HG02973 (cell line): ENCODE measurements around the gene TAS2R43.
"Not testable (repeated sequence)": the region's sequence is repeated elsewhere in the genome, so short reads cannot be mapped to it uniquely, and the experiment has no call there.

Experiments used
- ATAC-seq: cut with Tn5 transposase; IDR thresholded peaks from one replicate; pipeline ENCODE4 v1.9.1; 2021; ENCODE audit warnings: moderate library complexity; ENCODE audit not compliant: unreplicated experiment

TAS2R43 gene

DNA sequence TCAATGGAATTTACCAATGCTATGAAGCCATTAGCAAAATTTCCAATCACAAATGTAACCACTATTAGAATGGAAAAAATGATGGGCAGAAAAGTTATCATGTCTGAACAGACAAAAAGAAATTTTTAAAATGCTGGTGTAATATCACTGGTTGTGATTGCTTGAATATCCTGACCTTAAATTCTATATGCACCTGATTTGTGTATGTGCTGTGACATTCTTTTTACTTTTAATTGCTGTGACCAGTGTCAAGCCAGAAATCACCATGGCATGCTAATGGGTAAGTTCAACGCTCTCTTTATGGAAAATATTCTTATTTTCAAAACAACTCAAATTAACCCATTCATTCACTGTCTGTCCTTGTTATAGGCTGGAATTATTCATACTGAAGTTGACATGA, 29.9 kb downstream of the TAS2R43 start, which contains the start of gene TAS2R46:
TAS2R46 (minus strand) TSS at position 101 of the 400 bp plus-strand sequence; CDS start at position 101, 0 bp downstream.
- not testable (repeated sequence) for ATAC-seq

DNA sequence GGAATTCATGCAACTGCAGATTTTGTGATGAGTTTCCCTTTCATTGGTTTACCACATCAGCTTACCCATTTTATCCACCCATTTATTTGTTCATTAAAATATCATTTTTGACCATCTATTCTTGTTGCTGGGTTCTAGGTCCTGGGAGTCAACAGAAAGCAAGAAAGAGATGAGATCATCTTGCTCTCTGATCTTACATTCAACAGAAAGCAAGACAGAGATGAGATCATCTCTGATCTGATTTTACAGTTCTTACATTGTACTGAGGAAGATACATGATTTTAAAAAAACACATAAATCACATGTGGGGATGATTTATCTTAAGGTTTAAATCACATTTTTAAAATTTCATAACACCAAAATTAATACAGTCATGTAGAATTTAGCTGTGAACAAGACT, 32.3 kb downstream of the TAS2R43 start:
- ATAC-seq = no peak

DNA sequence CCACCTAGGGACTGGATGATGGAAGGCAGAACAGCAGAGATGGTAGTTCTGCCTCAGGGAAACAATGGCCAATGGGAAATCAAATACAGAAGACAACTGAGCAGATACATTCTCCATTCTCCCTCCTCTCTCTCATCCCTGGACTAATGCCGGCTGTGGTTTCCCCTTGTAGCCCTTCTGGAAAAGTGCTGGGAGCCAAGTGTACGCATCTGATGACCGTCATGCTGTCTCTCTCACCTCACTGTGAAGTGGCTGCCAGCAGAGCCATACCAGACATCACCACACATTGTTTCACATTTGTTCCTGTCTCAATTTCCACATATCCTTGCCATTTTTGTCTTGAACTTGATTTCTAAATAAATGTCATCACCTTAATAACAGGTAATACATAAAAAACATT, 33.1 kb downstream of the TAS2R43 start:
- no peak for ATAC-seq

DNA sequence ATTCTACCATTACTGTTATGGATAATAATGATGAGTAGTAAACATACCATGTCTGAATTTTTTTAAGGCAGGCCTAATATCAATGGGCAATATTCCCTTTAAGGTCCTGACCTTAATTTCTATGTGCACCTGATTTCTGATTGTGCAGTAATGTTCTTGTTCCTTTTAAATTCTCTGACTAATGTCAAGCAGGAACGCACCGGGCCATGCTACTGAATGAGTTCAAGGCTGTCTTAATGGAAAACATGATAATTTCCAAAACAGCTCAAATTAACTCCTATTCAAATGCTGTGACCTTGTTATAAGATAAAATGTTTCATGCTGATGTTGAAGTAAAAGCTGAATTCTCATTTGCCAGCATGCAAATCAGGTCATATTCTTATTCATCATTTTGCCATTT, 36.8 kb downstream of the TAS2R43 start:
- ATAC-seq = no peak

DNA sequence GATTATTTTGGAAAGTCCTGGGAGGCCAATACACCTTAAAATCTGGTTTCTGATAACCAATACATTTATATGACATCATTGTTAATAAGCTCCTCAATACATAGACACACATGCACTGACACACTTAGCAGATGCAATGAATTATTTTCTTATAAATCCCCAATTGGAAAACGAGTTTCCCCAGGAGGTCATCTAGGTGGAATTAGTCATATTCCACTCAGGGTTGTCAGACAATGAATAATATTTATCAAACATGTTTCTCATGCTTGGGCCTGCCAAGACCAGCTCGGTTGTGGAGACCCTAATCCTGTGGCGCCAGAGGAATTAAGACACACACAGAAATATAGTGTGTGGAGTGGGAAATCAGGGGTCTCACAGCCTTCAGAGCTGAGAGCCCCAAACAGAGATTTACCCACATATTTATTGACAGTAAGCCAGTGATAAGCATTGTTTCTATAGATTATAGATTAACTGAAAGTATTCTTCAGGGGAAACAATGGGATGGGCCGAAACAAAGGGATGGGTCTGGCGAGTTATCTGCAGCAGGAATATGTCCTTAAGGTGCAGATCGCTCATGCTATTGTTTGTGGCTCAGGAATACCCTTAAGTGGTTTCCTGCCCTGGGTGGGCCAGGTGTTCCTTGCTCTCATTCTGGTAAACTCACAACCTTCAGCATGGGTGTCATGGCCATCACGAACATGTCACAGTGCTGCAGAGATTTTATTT, 42.1 kb downstream of the TAS2R43 start:
- ATAC-seq = not testable (repeated sequence)

DNA sequence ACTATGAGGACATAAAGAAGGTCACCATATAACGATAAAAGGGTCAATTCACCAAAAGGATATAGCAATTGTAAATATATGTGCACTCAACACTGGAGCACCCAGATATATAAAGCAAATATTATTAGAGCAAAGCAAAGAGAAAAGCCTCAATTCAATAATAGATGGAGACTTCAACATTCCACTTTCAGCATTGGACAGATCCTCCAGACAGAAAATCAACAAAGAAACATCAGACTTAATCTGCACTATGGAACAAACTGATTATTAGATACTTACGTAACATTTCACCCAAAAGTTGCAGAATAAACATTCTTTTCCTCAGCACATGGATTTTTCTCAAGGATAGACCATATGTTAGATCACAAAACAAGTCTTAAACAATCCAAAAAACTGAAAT, 50.7 kb downstream of the TAS2R43 start:
- ATAC-seq = not testable (repeated sequence)
